Skeletal muscle tissue (tissue), 4 donors: ENCODE data around the gene VPS26B. TPM values are rescaled to one million over a fixed set of nuclear protein-coding genes. Genes with fewer than 3 reads are reported as not detected.
"Not testable (repeated sequence)": the region's sequence is repeated elsewhere in the genome, so short reads cannot be mapped to it uniquely, and the experiment has no call there.

Source experiments
- H3K27ac ChIP-seq: one replicate; pipeline ENCODE4 v1.7.0; 2013; ENCODE audit warnings: mild to moderate bottlenecking, low read depth, low read length, inconsistent platforms
- H3K27me3 ChIP-seq, 3 donors: one replicate each; pipeline ENCODE4 v1.7.0; 2013; ENCODE audit warnings: low read length in 3 of 3; ENCODE audit not compliant: control insufficient read depth in 3 of 3, insufficient read depth in 3 of 3
- H3K36me3 ChIP-seq, 3 donors: one replicate each; pipeline ENCODE4 v1.7.0; 2013; ENCODE audit warnings: low read length in 3 of 3; ENCODE audit not compliant: control insufficient read depth in 3 of 3, insufficient read depth in 3 of 3
- H3K4me1 ChIP-seq, 3 donors: one replicate each; pipeline ENCODE4 v1.7.0; 2013; ENCODE audit warnings: low read length in 3 of 3, mild to moderate bottlenecking in 3 of 3; ENCODE audit not compliant: control insufficient read depth in 3 of 3, insufficient read depth in 3 of 3
- H3K4me3 ChIP-seq, 3 donors: one replicate each; pipeline ENCODE4 v1.7.0; 2013; ENCODE audit warnings: low read length in 3 of 3
- H3K9ac ChIP-seq, 3 donors: one replicate each; pipeline ENCODE4 v1.7.0; 2013; ENCODE audit warnings: low read length in 3 of 3, mild to moderate bottlenecking in 3 of 3, moderate library complexity in 2 of 3, low read depth in 1 of 3
- H3K9me3 ChIP-seq, 3 donors: one replicate each; pipeline ENCODE4 v1.7.0; 2013; ENCODE audit warnings: low read length in 3 of 3; ENCODE audit not compliant: control insufficient read depth in 3 of 3
- total RNA-seq: library from RNA; depleted of rRNA; stranded (reverse); fragments of >200 nt; gene quantifications from one replicate; pipeline ENCODE4 v1.2.3, GENCODE V29; 2014
- donor health status: Osteomylitis.

The VPS26B gene
- total RNA-seq = 19.8 TPM

DNA sequence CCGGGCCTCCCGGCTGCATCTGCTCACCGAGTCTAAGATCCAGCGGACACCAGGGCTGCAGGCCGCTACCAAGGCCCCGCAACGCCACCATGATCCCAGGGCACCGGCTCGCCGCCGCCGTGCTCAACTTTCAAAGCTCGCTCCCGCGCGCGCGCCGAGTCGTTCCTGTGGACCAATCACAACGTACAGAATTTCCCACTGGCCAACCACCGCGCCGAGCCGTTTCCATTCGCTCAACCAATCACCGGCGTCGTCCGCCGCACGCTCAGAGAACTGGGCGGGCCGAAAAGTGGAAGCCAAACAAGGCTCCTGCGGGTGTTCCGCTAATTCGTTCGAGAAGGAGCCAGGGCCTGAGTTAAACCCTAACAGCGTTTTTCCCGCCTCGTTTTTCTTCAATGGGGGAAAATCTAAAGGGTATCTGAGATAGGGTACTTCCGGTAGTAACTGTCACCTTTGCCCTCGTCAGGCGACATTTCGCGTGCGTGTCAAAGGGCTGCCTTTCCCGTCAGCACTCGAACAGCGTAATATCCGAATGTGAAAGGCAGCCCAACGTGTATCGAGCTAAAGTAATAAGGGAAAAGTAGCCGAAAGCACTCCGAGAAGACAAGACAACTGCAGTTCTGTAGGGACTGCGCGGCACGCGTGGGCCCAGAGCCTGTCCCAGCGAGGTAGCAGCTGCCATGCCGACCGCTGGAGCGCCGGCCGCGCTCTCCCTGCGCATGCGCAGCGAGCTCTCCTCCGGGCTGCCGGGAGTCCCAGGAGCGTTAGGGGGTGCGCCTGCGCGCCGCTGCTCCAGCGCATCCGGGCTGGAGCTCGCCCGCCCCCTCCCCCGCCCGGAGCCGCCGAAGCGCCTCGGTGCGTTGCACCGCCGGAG lies at the start of gene VPS26B, which contains the start of gene NCAPD3:
Gene VPS26B, plus strand, starts transcription at position 836 of the 874 bp plus-strand sequence. CDS start 452 bp downstream, outside the sequence.
Gene NCAPD3, minus strand, starts transcription at position 132 of the 874 bp plus-strand sequence. Its CDS starts 41 bp downstream, at position 91.
- Histone ChIP-seq H3K27ac (peak within 1 kb of the TSS; percentile 97), H3K27me3 (no peaks in the 10 kb centered on the region), H3K9me3 (no peaks in the 10 kb centered on the region), H3K36me3 (peaks cover 2 to 4% (median 2%) of the 10 kb centered on the region in 3 donors), H3K9ac (peak within 1 kb of the TSS; percentile 84 to 96 (median 95)), H3K4me3 (peak within 1 kb of the TSS; percentile 90 to 98 (median 98)), H3K4me1 (peaks cover 24 to 40% (median 31%) of the 10 kb centered on the region in 3 donors)

DNA sequence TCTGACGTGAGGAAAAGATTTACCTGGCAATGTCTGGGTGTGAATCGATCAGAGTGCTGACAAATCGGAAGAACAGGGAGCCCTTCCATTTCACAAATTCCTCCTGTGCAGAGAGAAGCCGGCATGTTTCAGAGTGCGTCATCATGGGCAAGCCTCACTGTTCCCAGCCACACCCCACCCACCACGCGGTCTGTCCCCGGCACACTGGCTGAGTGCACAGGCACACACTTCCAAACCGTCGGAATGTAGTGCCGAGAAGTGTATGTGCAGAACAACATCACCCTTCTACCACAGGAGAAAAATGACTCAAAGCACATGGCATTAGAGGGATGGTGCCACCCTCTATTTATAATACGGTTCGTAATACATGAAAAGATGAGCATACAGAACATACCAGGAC lies 48.2 kb upstream of the VPS26B start:
- H3K4me3 ChIP-seq = no peak overlapping the region
- H3K27me3 ChIP-seq = no peaks in the 10 kb centered on the region
- no peak overlapping the region for H3K9ac ChIP-seq
- no peaks in the 10 kb centered on the region for H3K4me1 ChIP-seq
- H3K27ac ChIP-seq = no peak overlapping the region
- peaks cover 21 to 42% (median 35%) of the 10 kb centered on the region in 3 donors for H3K36me3 ChIP-seq
- no peaks in the 10 kb centered on the region for H3K9me3 ChIP-seq

DNA sequence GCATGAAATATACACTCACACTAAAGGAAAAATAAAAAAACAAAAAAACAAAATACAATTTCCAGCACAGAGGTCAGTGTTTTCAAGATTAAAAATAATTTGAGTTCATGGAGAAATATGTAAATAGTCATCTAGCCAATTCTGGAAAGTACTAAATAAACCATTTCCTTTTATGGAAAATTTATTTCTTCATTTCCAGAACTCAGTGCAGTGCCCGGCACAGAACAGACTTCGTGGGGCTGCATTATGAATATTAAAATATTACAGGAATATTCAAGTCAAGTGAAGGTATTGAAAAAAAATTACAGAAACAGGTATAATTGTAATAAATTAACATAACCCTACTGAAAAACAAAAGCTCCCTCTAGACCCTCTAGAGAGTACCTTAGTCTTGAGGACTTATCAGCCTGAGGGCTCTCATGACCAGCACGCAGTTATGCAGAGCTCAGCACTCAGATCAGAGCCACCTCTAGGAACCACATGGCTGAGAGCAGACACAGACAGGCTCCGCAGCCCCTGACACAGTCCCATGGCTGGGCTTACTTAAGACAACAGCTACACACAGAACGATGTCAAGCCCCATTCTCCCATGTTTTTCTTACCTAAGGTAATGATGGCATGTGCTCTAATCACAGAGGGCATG lies 46.3 kb upstream of the VPS26B start:
- H3K4me3 ChIP-seq = no peak overlapping the region

DNA sequence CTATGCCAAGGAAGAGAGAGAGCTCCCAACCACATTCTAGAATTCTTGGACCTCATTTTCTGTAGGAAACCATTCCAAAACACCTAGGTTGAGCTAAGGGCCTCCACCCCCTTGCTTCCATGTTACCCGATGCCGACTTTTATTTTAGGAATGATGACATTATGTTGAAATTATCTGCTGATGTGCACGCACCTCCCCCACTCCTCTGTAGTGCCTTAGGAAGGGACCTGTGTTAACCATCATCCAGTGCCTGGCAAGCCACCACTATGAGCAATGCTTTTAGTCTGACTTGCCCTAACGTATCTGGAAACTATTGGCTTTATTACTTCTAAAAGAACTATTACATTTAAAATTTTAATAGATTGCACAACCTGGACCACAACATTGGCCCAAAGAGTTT lies 42.8 kb upstream of the VPS26B start:
- Histone ChIP-seq H3K9me3 (no peaks in the 10 kb centered on the region), H3K9ac (no peak overlapping the region), H3K4me3 (no peak overlapping the region), H3K27me3 (no peaks in the 10 kb centered on the region), H3K4me1 (no peaks in the 10 kb centered on the region), H3K36me3 (peaks cover 15 to 43% (median 33%) of the 10 kb centered on the region in 3 donors), H3K27ac (no peak overlapping the region)

More for the DNA sequence above, 46.3 kb upstream of the VPS26B start:
- Histone ChIP-seq H3K9ac (no peak overlapping the region), H3K4me1 (no peaks in the 10 kb centered on the region), H3K36me3 (peaks cover 17 to 40% (median 39%) of the 10 kb centered on the region in 3 donors), H3K27ac (no peak overlapping the region), H3K27me3 (no peaks in the 10 kb centered on the region), H3K9me3 (no peaks in the 10 kb centered on the region)

DNA sequence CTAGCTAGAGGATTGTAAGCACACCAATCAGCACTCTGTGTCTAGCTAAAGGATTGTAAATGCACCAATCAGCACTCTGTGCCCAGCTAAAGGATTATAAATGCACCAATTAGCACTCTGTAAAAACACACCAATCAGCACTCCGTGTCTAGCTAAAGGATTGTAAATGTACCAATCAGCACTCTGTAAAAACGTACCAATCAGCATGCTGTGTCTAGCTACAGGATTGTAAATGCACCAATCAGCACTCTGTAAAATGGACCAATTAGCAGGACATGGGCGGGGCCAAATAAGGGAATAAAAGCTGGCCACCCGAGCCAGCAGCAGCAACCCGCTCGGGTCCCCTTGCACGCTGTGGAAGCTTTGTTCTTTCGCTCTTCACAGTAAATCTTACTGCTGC lies 36.4 kb upstream of the VPS26B start:
- H3K27me3 ChIP-seq, H3K9me3 ChIP-seq, H3K27ac ChIP-seq, H3K4me3 ChIP-seq, H3K4me1 ChIP-seq, H3K9ac ChIP-seq: not testable (repeated sequence)
- peaks cover 24 to 39% (median 38%) of the 10 kb centered on the region in 3 donors for H3K36me3 ChIP-seq

DNA sequence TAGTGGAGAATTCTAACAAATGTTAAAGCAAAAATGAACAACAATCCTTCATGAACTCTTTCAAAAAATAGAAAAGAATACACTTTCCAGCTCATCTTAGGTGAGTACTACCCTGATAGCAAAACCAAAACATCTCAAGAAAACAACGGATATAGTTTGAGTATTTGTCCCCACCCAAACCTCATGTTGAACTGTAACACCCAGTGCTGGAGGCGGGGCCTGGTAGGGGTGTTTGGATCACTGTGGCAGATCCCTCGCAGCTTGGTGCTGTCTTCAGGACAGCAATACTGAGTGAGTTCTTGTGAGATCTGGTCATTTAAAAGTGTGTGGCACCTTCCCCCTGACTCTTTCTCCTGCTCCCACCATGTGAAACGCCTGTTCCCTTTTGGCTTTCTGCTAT lies 27.7 kb upstream of the VPS26B start:
- no peaks in the 10 kb centered on the region for H3K9me3 ChIP-seq
- peaks cover 16 to 34% (median 19%) of the 10 kb centered on the region in 3 donors for H3K36me3 ChIP-seq
- no peak overlapping the region for H3K4me3 ChIP-seq

DNA sequence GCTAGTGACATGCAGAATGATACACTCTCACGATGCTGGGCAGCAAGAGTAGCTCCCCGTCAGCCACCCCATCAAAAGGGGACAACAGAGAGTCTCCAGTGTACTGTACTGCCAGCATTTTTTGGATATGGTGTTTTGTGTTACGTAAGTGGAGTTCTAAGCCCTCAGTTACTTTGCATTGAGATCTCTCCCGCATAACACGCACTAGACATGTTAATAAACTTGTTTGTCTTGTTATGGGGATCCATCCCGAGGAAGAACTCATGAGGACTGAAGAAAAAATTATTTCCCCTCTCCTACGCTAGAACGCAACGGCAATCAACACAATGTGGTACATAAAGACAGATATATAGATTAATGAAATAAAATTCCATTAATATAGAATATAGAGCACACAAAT lies 24.9 kb upstream of the VPS26B start:
- H3K27me3 ChIP-seq = no peaks in the 10 kb centered on the region
- peaks cover 18 to 34% (median 25%) of the 10 kb centered on the region in 3 donors for H3K36me3 ChIP-seq
- H3K9me3 ChIP-seq = no peaks in the 10 kb centered on the region
- no peak overlapping the region for H3K4me3 ChIP-seq
- H3K27ac ChIP-seq = no peak overlapping the region
- H3K9ac ChIP-seq = no peak overlapping the region
- no peaks in the 10 kb centered on the region for H3K4me1 ChIP-seq

More for the DNA sequence above, 27.7 kb upstream of the VPS26B start:
- no peaks in the 10 kb centered on the region for H3K27me3 ChIP-seq
- H3K27ac ChIP-seq = no peak overlapping the region
- H3K9ac ChIP-seq = no peak overlapping the region
- no peaks in the 10 kb centered on the region for H3K4me1 ChIP-seq

DNA sequence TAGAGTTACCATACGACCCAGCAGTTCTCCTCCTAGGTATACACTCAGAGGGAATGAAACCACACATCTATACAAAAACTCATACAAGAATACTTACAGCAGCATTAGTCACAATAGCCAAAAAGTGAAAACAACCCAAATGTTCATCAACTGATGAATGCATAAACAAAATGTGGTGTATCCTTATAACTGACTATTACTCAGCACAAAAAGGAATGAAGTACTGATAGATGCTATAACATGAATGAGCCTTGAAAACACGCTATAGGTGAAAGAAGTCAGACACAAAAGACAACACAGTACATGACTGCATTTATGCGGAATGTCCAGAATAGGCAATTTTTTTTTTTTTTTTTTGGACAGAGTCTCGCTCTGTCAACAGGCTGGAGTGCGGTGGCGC lies 23.8 kb upstream of the VPS26B start:
- H3K9me3 ChIP-seq = no peaks in the 10 kb centered on the region
- peaks cover 18 to 39% (median 29%) of the 10 kb centered on the region in 3 donors for H3K36me3 ChIP-seq
- no peak overlapping the region for H3K27ac ChIP-seq
- no peak overlapping the region for H3K9ac ChIP-seq
- H3K27me3 ChIP-seq = no peaks in the 10 kb centered on the region
- no peak overlapping the region for H3K4me3 ChIP-seq
- H3K4me1 ChIP-seq = no peaks in the 10 kb centered on the region

DNA sequence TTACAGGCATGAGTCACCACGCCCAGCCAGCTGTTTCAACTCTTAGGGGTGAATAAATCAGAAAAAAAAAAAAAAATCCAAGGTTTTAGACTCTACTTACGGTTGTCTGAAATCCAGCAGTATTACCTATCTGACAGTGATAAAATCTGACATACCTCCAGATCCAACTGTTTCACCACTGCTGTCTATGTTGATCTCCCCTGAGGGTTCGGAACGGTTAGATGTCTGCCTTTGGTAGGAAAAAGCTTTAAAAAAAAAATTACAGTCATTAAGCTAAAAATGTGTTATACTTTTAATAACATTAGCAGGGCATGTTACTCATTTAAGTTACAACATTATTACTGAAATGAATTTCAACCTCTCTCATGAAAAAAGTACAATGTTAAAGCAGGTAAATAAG lies 21.8 kb upstream of the VPS26B start:
- Histone ChIP-seq H3K4me1 (no peaks in the 10 kb centered on the region), H3K36me3 (peaks cover 26 to 50% (median 39%) of the 10 kb centered on the region in 3 donors), H3K27ac (no peak overlapping the region)

DNA sequence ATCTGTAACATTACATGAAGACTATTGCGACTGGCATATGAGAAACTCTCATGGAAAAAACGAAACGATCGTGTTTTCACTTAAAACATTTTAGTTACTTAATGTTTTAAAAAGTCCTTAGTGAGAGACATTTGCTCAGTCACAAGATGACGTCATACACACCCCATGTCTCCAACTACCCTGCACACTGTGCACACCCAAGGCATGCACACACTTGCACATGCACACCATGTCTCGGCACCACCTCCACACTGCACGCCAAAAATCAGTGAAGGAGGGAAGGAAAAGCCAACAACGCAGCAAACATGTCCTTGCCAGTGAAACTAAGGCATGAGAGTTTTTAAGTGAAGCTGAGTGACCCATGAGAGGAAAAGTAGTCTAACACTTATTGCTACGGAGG lies 18.7 kb upstream of the VPS26B start:
- Histone ChIP-seq H3K27me3 (no peaks in the 10 kb centered on the region), H3K4me1 (no peaks in the 10 kb centered on the region), H3K9ac (no peak overlapping the region), H3K27ac (no peak overlapping the region), H3K4me3 (no peak overlapping the region), H3K9me3 (no peaks in the 10 kb centered on the region), H3K36me3 (peaks cover 26 to 62% (median 47%) of the 10 kb centered on the region in 3 donors)

More for the DNA sequence above, 21.8 kb upstream of the VPS26B start:
- no peak overlapping the region for H3K9ac ChIP-seq
- no peak overlapping the region for H3K4me3 ChIP-seq
- no peaks in the 10 kb centered on the region for H3K9me3 ChIP-seq
- no peaks in the 10 kb centered on the region for H3K27me3 ChIP-seq
